Motor neuron (in vitro differentiated cells): ENCODE measurements around the gene ZNF784. TPM values are rescaled to one million over a fixed set of nuclear protein-coding genes. Genes with fewer than 3 reads are reported as not detected.

Source experiments
- ATAC-seq, 8 experiments: fragments of 200-7000 bp; cut with Tn5 transposase; replicated peaks in 6 of 8; 2 replicates each; pipeline ENCODE4 v1.8.0; 2021; ENCODE audit warnings: mild to moderate bottlenecking in 8 of 8, moderate library complexity in 8 of 8
- H3K27ac ChIP-seq, 2 donors: fragments of 250-450 bp; sonication (Bioruptor Pico); 2 replicates each; pipeline ENCODE4 v1.9.0; 2021; ENCODE audit warnings: antibody characterized with exemption in 2 of 2, mild to moderate bottlenecking in 2 of 2, moderate library complexity in 1 of 2
- H3K4me1 ChIP-seq, 2 donors: fragments of 250-450 bp; sonication (Bioruptor Pico); replicated peaks in 1 of 2; 2 replicates each; pipeline ENCODE4 v1.6.1; 2021; ENCODE audit warnings: antibody characterized with exemption in 2 of 2, mild to moderate bottlenecking in 2 of 2, moderate library complexity in 1 of 2
- H3K4me3 ChIP-seq, 5 donors: fragments of 250-450 bp; sonication (Bioruptor Pico); 2 replicates each; pipeline ENCODE4 v1.9.0; 2021; ENCODE audit warnings: antibody characterized with exemption in 5 of 5, mild to moderate bottlenecking in 5 of 5, moderate library complexity in 4 of 5
- WGBS, 10 experiments: fragments of 450-650 bp; shearing (Covaris generic); methylation state at CpG; one replicate each; pipeline ENCODE4 v1.0.0; 2022; 5-methylcytosine and 5-hydroxymethylcytosine counted together
- in situ Hi-C, 9 experiments: fragments of 400-800 bp; cut with MboI; loops; one replicate each; pipeline ENCODE4 v1.15.0; 2021; ENCODE audit warnings: low sequenced_read_pairs in 9 of 9, low pct_unique_long_range_greater_than_20kb in 2 of 9; ENCODE audit not compliant: unreplicated experiment in 9 of 9
- total RNA-seq, 8 experiments: library from RNA; unstranded; fragments of 300-600 nt; gene quantifications; 2 replicates each; pipeline versions ENCODE4 v1.2.3 to v1.2.4, GENCODE V29; 2022

Gene ZNF784
- total RNA-seq, 8 experiments from 2014 or later = 1.6 to 8.2 (median 4.1) TPM

GRCh38 chr19:55621673-55622231, 2.6 kb downstream of the ZNF784 start:
- WGBS, 10 experiments = 75% methylated on average over 8 of the region's 55 CpGs; no CpG with 5 or more reads in 9 of the 10 experiments
- ATAC-seq = no peak
- H3K4me3 ChIP-seq = no peak overlapping the region
- H3K27ac ChIP-seq = no peak overlapping the region
- in situ Hi-C loops = loop anchor here in 2 of 9 experiments (10.0 kb wide), 1 partner anchor 107 kb away; no protein-coding TSS in a partner anchor
- peaks cover 0 to 5% of the 10 kb centered on the region in 2 donors for H3K4me1 ChIP-seq

DNA sequence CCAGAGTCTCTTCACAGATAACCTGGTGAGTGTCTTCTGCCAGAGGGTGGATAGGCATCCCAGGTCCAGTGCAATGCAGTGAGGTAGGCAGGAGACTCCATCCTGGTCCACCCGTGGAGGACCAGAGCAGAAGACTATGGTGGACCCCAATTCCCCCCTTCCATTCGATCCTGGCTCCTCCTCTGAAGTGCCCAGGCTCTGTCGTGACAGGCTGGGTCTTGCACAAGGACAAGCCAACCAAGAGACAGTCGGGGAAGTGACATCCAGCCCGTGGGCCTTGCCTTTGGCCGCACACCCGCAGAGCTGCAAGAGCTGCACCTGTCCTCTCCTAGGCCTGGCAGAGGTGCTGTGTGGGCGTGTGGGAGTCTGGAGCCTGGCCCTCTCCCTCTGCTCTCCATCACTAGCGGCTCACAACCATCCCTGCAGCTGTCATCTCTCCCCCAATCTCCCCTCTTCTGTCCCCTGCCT, 3.1 kb downstream of the ZNF784 start:
- WGBS, 10 experiments = no CpG with 5 or more reads among the region's 9 CpGs
- in situ Hi-C loops = loop anchor here in 2 of 9 experiments (10.0 kb wide), 1 partner anchor 106 kb away; no protein-coding TSS in a partner anchor
- Histone ChIP-seq H3K4me1 (peaks cover 0 to 5% of the 10 kb centered on the region in 2 donors), H3K27ac (no peak overlapping the region), H3K4me3 (no peak overlapping the region)
- ATAC-seq = no peak

DNA sequence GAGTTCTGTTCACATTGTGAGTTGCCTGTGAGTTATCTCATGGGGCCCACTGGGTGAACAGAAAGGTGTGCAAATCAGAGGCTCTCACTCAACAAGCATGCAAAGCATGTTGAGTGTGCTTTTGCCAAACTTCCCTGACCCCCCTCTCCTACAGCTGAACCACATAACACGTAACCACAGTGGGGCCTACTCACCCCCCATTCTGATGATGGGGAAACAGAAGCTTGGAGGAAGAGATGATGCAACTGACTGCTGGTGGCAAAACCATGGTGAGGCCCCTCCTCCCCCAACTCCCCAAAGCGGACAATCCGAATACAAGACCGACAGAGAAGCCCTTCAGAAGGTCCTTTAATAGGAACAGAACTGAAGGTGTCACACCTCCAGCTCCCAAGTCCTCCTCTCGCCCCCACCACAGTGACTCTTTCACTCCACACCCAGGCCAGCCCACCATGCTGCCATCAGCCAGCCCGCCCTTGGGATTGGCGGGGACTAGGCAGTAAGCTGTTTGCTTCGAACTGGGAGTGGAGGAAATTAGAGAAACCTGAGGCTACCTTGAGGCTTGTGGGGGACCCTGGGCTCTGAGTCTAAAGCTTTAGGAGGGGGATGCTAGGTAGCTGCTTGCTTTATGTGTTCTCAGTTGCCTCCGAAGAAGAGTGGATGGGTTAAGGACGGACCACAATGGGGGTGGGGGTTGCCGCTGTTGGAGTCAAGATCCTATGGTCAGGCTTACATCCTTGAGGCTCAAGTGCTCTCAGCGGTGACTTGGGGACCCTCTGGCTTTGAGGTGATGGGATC, 3.8 kb downstream of the ZNF784 start:
- Histone ChIP-seq H3K4me3 (no peak overlapping the region), H3K27ac (no peak overlapping the region), H3K4me1 (peaks cover 0 to 5% of the 10 kb centered on the region in 2 donors)
- no peak for ATAC-seq
- 75 to 100% (median 95%) methylated on average over 1 to 10 of the region's 12 CpGs; no CpG with 5 or more reads in 3 of the 10 experiments for WGBS, 10 experiments
- in situ Hi-C loops = loop anchor here in 2 of 9 experiments (10.0 kb wide), 1 partner anchor 106 kb away; no protein-coding TSS in a partner anchor

DNA sequence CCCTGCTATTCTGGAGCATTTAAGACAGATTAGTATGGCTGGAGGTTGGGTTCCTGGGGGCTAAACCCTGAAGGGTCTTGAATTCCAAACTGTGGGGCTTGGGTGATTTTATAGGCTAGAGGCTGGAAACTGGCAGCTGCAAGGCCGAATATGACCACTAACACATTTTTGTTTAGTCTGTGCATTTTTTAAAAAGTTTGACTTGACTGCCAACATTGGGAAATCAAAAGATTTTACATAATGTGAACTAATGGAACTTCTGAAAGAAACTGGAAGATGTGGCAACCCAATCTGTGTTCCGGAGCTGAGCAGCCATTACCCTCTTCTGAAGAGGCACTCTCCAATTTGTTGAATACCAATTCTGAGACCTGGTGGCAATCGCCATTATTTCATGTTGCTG, 5.1 kb downstream of the ZNF784 start:
- 47 to 100% (median 100%) methylated on average over 1 to 3 of the region's 3 CpGs; no CpG with 5 or more reads in 1 of the 10 experiments for WGBS, 10 experiments
- in situ Hi-C loops = no loop called here

GRCh38 chr19:55618426-55618825, 5.9 kb downstream of the ZNF784 start:
- in situ Hi-C loops = no loop called here
- Histone ChIP-seq H3K4me1 (peaks cover 0 to under 1% of the 10 kb centered on the region in 2 donors), H3K4me3 (no peak overlapping the region), H3K27ac (no peak overlapping the region)
- 80 to 100% (median 89%) methylated on average over 1 to 7 of the region's 7 CpGs; no CpG with 5 or more reads in 3 of the 10 experiments for WGBS, 10 experiments
- no peak for ATAC-seq

More for the DNA sequence above, 5.1 kb downstream of the ZNF784 start:
- Histone ChIP-seq H3K27ac (no peak overlapping the region), H3K4me3 (no peak overlapping the region), H3K4me1 (peaks cover 0 to 5% of the 10 kb centered on the region in 2 donors)
- ATAC-seq = no peak

DNA sequence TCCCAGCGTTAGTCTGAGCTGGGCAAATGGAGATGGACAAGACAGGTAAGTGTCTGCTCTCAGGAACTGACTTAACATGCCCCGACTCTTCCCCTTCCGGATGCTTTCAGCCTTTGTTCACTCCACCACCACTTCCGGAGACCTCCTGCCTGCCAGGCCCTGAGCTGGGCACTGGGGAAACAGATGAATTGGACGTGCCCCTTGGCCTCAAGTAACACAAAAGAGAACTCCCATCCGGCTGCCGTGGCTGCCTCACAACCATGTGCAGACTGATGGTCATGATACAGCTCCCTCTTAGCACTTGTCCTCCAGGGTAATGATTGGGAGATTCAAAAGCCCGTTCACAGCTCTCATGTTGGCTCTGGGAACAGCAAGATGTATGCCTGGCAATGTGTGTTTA, 6.9 kb downstream of the ZNF784 start:
- Histone ChIP-seq H3K4me1 (no peaks in the 10 kb centered on the region), H3K4me3 (no peak overlapping the region), H3K27ac (no peak overlapping the region)
- in situ Hi-C loops = no loop called here
- 74 to 100% (median 92%) methylated on average over 3 to 8 of the region's 8 CpGs; no CpG with 5 or more reads in 4 of the 10 experiments for WGBS, 10 experiments
- ATAC-seq = peak in 1 of 8 experiments; percentile 13

DNA sequence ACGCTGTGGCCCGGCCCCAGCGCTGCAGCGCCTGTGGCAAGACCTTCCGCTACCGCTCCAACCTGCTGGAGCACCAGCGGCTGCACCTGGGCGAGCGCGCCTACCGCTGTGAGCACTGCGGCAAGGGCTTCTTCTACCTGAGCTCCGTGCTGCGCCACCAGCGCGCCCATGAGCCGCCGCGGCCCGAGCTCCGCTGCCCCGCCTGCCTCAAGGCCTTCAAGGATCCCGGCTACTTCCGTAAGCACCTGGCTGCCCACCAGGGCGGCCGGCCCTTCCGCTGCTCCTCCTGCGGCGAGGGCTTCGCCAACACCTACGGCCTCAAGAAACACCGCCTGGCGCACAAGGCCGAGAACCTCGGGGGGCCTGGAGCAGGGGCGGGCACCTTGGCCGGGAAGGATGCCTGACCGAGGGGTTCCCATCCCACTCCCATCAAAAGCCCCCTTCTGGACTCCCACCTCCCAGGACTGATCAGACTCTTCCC, 7.9 kb downstream of the ZNF784 start:
- Histone ChIP-seq H3K4me1 (no peaks in the 10 kb centered on the region), H3K4me3 (no peak overlapping the region), H3K27ac (no peak overlapping the region)
- in situ Hi-C loops = no loop called here
- ATAC-seq = no peak
- 97 to 100% (median 98%) methylated on average over 6 to 11 of the region's 38 CpGs; no CpG with 5 or more reads in 7 of the 10 experiments for WGBS, 10 experiments

- in situ Hi-C loops = no loop called here
- WGBS, 10 experiments = 90 to 100% (median 100%) methylated on average over 4 to 8 of the region's 88 CpGs; no CpG with 5 or more reads in 7 of the 10 experiments
- H3K4me3 ChIP-seq = no peak overlapping the region
- no peaks in the 10 kb centered on the region for H3K4me1 ChIP-seq
- ATAC-seq = peak in 1 of 8 experiments; percentile 14
- H3K27ac ChIP-seq = no peak overlapping the region
Measured at GRCh38 chr19:55615543-55616394, 8.6 kb downstream of the ZNF784 start.

GRCh38 chr19:55614711-55615542, 9.4 kb downstream of the ZNF784 start:
- Histone ChIP-seq H3K4me1 (no peaks in the 10 kb centered on the region), H3K4me3 (no peak overlapping the region), H3K27ac (no peak overlapping the region)
- peak in 4 of 8 experiments; percentile 8 to 21 (median 13) for ATAC-seq
- 100% methylated on average over 1 of the region's 98 CpGs; no CpG with 5 or more reads in 9 of the 10 experiments for WGBS, 10 experiments
- in situ Hi-C loops = no loop called here

- WGBS, 10 experiments = no CpG with 5 or more reads among the region's 75 CpGs
- Histone ChIP-seq H3K4me1 (no peaks in the 10 kb centered on the region), H3K27ac (no peak overlapping the region), H3K4me3 (no peak overlapping the region)
- in situ Hi-C loops = no loop called here
- ATAC-seq = peak in 4 of 8 experiments; percentile 12 to 19 (median 14)
Measured at GRCh38 chr19:55613930-55614710, 10.2 kb downstream of the ZNF784 start.

DNA sequence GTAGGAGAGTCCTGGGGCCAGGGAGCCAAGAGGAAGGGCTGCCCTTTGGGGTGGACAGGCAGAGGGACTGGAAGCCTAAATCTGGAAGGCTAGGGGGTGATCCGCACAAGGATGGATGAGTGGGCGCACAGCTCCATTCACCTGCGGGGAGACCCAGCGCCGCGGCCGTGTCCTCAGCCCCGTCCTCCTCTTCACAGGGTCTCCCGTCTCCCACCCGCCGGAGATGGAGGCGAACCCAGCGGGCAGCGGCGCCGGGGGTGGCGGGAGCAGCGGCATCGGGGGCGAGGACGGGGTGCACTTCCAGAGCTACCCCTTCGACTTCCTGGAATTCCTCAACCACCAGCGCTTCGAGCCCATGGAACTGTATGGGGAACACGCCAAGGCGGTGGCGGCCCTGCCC, 11.0 kb downstream of the ZNF784 start:
- WGBS, 10 experiments = no CpG with 5 or more reads among the region's 27 CpGs
- Histone ChIP-seq H3K27ac (no peak overlapping the region), H3K4me3 (no peak overlapping the region), H3K4me1 (no peaks in the 10 kb centered on the region)
- peak in 2 of 8 experiments; percentile 8 to 11 for ATAC-seq
- in situ Hi-C loops = no loop called here
